ENCODE results near the gene LRRC42.
"Not testable (repeated sequence)": the region's sequence is repeated elsewhere in the genome, so short reads cannot be mapped to it uniquely, and the experiment has no call there.

DNA sequence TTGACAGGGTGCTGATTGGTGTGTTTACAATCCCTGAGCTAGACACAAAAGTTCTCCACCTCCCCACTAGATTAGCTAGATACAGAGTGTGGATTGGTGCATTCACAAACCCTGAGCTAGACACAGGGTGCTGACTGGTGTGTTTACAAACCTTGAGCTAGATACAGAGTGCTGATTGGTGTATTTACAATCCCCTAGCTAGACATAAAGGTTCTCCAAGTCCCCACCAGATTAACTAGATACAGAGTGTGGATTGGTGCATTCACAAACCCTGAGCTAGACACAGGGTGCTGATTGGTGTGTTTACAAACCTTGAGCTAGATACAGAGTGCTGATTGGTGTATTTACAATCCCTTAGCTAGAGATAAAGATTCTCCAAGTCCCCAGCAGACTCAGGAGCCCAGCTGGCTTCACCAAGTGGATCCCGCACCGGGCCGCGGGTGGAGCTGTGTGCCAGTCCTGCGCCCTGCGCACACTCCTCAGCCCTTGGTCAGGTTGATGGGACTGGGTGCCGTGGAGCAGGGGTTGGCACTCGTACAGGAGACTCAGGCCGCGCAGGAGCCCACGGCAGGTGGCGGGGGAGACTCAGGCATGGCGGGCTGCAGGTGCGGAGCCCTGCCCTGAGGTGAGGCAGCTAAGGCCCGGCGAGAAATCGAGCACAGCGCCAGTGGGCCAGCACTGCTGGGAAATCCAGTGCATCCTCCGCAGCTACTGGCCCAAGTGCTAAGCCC is 57.8 kb downstream of the LRRC42 start:
- TF ChIP-seq POLR2AphosphoS5 (IDR thresholded peaks at IDR 0.05; ENCODE audit: borderline replicate concordance, low read depth, low read length); EZH2 (IDR thresholded peaks at IDR 0.05); FOXP2 (optimal IDR thresholded peaks at IDR 0.05; ENCODE audit: control extremely low read depth, extremely low read length, insufficient read depth): not testable (repeated sequence)

Data from SK-N-MC (cell line).